ENCODE data around the gene RNU7-1.
"Not testable (repeated sequence)": the region's sequence is repeated elsewhere in the genome, so short reads cannot be mapped to it uniquely, and the experiment has no call there.

RNU7-1 gene

DNA sequence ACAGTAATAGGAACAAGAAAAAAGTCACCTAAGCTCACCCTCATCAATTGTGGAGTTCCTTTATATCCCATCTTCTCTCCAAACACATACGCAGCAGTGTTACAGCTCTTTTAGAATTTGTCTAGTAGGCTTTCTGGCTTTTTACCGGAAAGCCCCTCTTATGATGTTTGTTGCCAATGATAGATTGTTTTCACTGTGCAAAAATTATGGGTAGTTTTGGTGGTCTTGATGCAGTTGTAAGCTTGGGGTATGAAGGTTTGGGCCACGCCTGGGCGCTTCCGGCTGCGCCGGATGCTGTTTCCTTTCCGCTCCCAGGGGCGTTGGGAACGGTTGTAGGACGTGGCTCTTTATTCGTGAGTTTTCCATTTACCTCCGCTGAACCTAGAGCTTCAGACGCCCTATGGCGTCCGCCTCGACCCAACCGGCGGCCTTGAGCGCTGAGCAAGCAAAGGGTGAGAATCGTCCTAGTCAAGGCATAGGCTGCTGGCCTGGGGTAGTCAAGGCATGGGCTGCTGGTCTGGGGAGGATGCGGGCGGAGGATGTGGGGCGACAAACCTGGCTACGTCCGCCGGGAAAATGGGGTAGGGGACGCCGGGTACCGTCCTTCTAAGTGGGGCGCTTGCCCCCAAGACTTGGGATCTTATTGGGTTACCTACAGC is at the start of gene RNU7-1, which contains the start of gene C12orf57:
RNU7-1 (plus strand) TSS at position 95 of the 659 bp plus-strand sequence.
C12orf57 (plus strand) TSS at position 301 of the 659 bp plus-strand sequence; CDS start at position 401, 100 bp downstream.
- no peak for FAIRE-seq
- peak; percentile 77 for DNase-seq (ENCODE audit: low spot score)

DNA sequence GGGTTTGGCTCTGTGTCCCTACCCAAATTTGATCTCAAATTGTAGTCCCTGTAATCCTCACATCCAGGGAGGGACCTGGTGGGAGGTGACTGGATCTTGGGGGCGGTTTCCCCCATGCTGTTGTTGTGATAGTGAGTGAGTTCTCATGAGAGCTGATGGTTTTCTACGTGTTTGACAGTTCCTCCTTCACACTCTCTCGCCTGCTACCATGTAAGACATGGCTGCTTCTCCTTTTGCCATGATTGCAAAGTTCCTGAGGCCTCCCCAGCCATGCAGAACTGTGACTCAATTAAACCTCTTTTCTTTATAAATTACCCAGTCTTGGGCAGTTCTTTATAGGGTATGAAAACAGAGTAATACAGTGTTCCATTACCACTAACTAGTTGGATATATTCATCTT is 49.3 kb upstream of the RNU7-1 start:
- no peak for FAIRE-seq
- no peak for DNase-seq (ENCODE audit: low spot score)

DNA sequence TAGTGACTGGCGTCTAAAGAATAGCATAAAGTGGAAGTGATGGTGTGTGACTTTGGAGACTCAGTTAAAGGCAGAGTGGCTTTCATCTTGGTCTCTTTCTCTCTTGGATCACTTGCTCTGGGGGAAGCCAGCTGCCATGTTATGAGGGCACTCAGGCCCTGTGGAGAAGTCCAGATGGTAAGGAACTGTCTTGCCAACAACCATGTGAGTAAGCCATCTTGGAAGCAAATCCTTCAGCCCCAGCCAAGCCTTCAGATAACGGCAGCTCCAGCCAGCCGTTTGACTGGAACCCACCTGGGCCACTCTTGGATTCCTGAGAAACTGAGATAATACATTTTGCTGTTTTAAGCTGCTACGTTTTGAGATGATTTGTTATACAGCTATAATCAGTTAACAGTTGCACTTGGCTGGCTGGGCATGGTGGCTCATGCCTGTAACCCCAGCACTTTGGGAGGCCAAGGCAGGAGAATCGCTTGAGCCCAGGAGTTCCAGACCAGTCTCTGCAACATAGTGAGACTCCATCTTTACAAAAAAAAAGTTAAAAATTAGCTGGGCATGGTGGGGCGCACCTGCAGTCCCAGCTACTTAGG is 46.7 kb upstream of the RNU7-1 start:
- no peak for FAIRE-seq
- DNase-seq (ENCODE audit: low spot score): no peak

DNA sequence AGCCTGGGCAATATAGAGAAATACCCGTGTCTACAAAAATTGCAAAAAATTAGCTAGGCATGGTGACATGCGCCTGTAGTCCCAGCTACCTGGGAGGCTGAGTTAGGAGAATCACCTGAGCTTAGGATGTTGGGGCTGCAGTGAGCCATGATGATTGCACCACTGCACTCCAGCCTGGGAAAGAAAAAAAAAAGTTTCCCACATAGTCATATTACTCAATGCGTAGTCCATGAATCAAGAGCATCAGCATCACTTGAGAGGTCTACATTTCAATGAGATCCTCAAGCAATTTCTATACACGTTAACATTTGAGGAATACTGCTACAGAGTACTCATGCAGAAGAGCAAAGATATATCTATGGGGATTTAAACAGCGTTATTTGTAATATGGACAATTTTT is 44.2 kb upstream of the RNU7-1 start:
- no peak for FAIRE-seq

GRCh38 chr12:6899837-6900519 is 43.6 kb upstream of the RNU7-1 start:
- DNase-seq (ENCODE audit: low spot score) (no peak), FAIRE-seq (no peak)

More for the DNA sequence above, 44.2 kb upstream of the RNU7-1 start:
- no peak for DNase-seq (ENCODE audit: low spot score)

- FAIRE-seq (no peak), DNase-seq (ENCODE audit: low spot score) (no peak)
These were observed 41.2 kb upstream of the RNU7-1 start for GRCh38 chr12:6902448-6902847.

GRCh38 chr12:6903722-6904121 is 39.9 kb upstream of the RNU7-1 start:
- DNase-seq (ENCODE audit: low spot score) (no peak), FAIRE-seq (no peak)

GRCh38 chr12:6904280-6905276 is 39.0 kb upstream of the RNU7-1 start, which contains the start of gene LRRC23:
Gene LRRC23, plus strand, starts transcription at chr12:6904822. Its CDS starts 812 bp downstream, at chr12:6905634.
- FAIRE-seq (peak; percentile 95), DNase-seq (ENCODE audit: low spot score) (peak; percentile 97)

DNA sequence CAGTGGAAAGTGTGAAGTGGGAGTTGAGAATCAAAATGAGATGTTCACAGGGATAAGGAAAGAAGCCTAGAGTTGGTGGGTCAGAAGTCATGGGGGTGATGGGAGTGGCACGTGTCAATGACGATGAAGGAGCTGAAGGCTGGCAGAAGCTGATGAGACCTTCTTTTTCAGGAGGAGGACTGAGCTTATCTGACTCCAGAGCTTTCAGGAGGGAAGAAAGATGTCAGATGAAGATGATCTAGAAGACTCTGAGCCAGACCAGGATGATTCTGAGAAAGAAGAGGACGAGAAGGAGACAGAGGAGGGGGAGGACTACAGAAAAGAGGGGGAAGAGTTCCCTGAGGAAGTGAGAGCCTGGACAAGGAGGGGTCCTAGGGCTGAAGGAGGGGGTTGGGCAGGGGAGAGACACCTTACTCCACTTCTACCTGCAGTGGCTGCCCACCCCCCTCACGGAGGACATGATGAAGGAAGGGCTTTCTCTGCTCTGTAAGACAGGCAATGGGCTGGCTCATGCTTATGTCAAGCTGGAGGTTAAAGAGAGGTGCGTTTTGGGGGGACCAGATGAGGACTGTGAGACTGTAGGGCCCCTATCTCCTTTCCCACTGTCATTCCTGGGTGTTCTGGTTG is 38.1 kb upstream of the RNU7-1 start:
- FAIRE-seq: no peak
- no peak for DNase-seq (ENCODE audit: low spot score)

DNA sequence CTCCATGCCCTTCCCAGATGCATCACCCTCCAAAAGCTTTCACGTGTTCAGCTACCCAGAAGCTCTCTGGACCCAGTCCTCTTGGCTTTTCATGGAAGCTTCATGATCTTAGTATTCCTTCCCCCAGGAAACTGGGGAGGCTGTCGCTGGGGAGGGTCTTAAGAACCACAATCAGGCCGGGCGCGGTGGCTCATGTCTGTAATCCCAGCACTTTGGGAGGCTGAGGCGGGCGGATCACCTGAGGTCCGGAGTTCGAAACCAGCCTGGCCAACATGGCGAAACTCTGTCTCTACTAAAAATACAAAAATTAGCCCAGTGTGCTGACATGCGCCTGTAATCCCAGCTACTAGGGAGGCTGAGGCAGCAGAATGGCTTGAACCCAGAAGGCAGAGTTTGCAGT is 35.5 kb upstream of the RNU7-1 start:
- not testable (repeated sequence) for FAIRE-seq

DNA sequence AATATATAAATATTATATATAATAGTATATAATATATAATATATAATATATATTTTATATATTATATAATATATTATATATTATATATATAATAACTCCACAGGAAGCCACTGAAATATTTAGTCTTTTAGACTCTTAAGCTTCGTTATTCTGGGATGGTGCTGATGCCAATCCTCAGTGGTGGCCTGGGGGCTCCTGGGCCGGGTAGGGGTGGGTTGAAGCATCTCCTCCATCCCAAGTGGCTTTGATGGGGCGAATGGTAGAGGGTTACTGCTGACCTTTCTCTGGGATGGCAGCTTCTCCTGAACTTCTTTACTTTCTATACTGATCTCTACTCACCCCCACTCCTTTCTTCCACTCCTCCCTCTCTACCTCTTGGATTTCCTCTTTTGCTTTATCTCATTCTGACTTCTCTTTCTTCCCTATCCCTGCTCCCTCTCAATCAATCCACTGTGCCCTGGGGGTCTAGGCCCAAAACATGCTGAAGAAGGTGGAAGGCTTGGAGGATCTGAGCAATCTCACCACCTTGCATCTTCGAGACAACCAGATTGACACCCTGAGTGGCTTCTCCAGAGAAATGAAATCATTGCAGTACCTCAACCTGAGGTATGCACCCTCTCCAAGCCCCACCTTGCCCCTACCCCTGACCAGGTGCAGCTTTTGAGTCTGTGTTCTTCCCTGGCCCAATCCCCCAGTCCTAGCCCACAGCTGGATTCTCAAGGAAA is 34.0 kb upstream of the RNU7-1 start:
- DNase-seq (ENCODE audit: low spot score): no peak
- no peak for FAIRE-seq

More for the DNA sequence above, 35.5 kb upstream of the RNU7-1 start:
- DNase-seq (ENCODE audit: low spot score): not testable (repeated sequence)

DNA sequence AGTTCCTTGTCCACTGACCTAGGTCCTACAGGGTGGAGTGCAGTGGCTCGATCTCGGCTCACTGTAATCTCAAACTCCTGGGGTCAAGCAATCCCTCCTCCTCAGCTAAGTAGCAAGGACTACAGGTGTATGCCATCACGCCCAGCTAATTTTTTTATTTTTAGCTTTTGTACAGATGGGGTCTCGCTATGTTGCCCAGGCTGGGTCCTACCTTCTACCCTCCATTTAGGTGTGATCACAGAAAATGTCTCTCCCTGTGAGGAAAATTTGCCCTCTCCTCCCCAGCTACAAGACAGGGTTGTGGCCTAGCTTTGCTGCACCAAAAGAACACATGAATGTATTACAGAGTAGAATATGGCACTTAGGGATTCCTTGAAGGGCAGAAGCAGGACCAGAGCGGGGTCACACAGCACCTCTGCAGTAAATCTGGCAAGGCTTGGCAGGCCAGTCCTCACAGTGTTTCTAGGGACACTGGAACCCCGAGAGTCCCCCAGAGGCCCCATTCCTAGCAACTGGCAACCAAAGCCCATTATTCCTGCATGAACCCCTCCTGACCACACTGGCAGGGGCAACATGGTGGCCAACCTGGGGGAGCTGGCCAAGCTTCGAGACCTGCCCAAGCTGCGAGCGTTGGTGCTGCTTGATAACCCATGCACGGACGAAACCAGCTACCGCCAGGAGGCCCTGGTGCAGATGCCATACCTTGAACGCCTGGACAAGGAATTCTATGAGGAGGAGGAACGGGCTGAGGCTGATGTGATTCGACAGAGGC is 31.3 kb upstream of the RNU7-1 start:
- FAIRE-seq (peak; percentile 68), DNase-seq (ENCODE audit: low spot score) (no peak)

GRCh38 chr12:6914246-6914946 is 29.2 kb upstream of the RNU7-1 start, which contains the start of gene ENO2:
Gene ENO2, plus strand, starts transcription at chr12:6914580. Its CDS starts 1,253 bp downstream, at chr12:6915833.
- FAIRE-seq: peak; percentile 91
- DNase-seq (ENCODE audit: low spot score): peak; percentile 93

GRCh38 chr12:6914947-6915788 is 28.4 kb upstream of the RNU7-1 start:
- peak; percentile 40 for FAIRE-seq
- no peak for DNase-seq (ENCODE audit: low spot score)

- FAIRE-seq (peak; percentile 42), DNase-seq (ENCODE audit: low spot score) (no peak)
These were observed 27.8 kb upstream of the RNU7-1 start for GRCh38 chr12:6915789-6916285.

GRCh38 chr12:6916426-6917200 is 27.0 kb upstream of the RNU7-1 start:
- DNase-seq (ENCODE audit: low spot score) (no peak), FAIRE-seq (no peak)

Data from urothelium cell line (cell line).